Neural cell (in vitro differentiated cells): Measurements from ENCODE around the gene ITPK1.

Experiments
- EP300 ChIP-seq: fragments of 450-650 bp; conservative IDR thresholded peaks from 2 replicates; pipeline ENCODE4 v1.6.1; 2014; ENCODE audit warnings: antibody characterized with exemption, mild to moderate bottlenecking, moderate library complexity; ENCODE audit not compliant: poor library complexity, severe bottlenecking
- EZH2 ChIP-seq: fragments of 200-600, 300-800 bp; shearing (Covaris generic), sonication (generic); IDR thresholded peaks from 2 replicates; pipeline ENCODE4 v1.6.1; 2014; ENCODE audit warnings: antibody characterized with exemption, low read length, borderline replicate concordance, mild to moderate bottlenecking; ENCODE audit not compliant: insufficient read depth, poor library complexity, severe bottlenecking
- MXI1 ChIP-seq: fragments of 450-650 bp; conservative IDR thresholded peaks from 2 replicates; pipeline ENCODE4 v1.6.1; 2014; ENCODE audit warnings: antibody characterized with exemption, mild to moderate bottlenecking; ENCODE audit not compliant: poor library complexity, severe bottlenecking
- POLR2AphosphoS5 ChIP-seq: IDR thresholded peaks from 2 replicates; pipeline ENCODE4 v1.6.1; 2012
- RAD21 ChIP-seq: fragments of 450-650 bp; conservative IDR thresholded peaks from 2 replicates; pipeline ENCODE4 v1.6.1; 2014; ENCODE audit warnings: antibody characterized with exemption, mild to moderate bottlenecking, moderate library complexity
- REST ChIP-seq: IDR thresholded peaks from 2 replicates; pipeline ENCODE4 v1.6.1; 2012; ENCODE audit warnings: borderline replicate concordance
- SMC3 ChIP-seq: fragments of 450-650 bp; conservative IDR thresholded peaks from 2 replicates; pipeline ENCODE4 v1.6.1; 2014; ENCODE audit warnings: antibody characterized with exemption, mild to moderate bottlenecking, moderate library complexity; ENCODE audit not compliant: poor library complexity
- TAF1 ChIP-seq: IDR thresholded peaks from 2 replicates; pipeline ENCODE4 v1.6.1; 2012; ENCODE audit warnings: low read depth
- TF ChIP-seq, protein P1 (sequence below): fragments of 450-650 bp; IDR thresholded peaks from 2 replicates; pipeline ENCODE4 v1.5.1; 2014; ENCODE audit warnings: antibody characterized with exemption, mild to moderate bottlenecking, moderate library complexity; ENCODE audit not compliant: poor library complexity, severe bottlenecking

GRCh38 chr14:93019367-93019843, 96.3 kb downstream of the ITPK1 start:
- TF ChIP-seq, protein P1, sequence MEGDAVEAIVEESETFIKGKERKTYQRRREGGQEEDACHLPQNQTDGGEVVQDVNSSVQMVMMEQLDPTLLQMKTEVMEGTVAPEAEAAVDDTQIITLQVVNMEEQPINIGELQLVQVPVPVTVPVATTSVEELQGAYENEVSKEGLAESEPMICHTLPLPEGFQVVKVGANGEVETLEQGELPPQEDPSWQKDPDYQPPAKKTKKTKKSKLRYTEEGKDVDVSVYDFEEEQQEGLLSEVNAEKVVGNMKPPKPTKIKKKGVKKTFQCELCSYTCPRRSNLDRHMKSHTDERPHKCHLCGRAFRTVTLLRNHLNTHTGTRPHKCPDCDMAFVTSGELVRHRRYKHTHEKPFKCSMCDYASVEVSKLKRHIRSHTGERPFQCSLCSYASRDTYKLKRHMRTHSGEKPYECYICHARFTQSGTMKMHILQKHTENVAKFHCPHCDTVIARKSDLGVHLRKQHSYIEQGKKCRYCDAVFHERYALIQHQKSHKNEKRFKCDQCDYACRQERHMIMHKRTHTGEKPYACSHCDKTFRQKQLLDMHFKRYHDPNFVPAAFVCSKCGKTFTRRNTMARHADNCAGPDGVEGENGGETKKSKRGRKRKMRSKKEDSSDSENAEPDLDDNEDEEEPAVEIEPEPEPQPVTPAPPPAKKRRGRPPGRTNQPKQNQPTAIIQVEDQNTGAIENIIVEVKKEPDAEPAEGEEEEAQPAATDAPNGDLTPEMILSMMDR = no peak
- TF ChIP-seq EZH2 (no peak), SMC3 (no peak), MXI1 (no peak), POLR2AphosphoS5 (no peak), TAF1 (no peak), RAD21 (no peak), EP300 (no peak), REST (no peak)
